HG02571 (cell line): ENCODE measurements around the gene CPA1.
"Not testable (repeated sequence)": the region's sequence is repeated elsewhere in the genome, so short reads cannot be mapped to it uniquely, and the experiment has no call there.

Experiments
- ATAC-seq: cut with Tn5 transposase; IDR thresholded peaks from one replicate; pipeline ENCODE4 v1.9.1; 2021; ENCODE audit warnings: mild to moderate bottlenecking, moderate library complexity; ENCODE audit not compliant: unreplicated experiment

Gene CPA1

GRCh38 chr7:130371046-130371445 is 9.2 kb upstream of the CPA1 start:
- ATAC-seq: no peak

GRCh38 chr7:130372402-130373165 is 7.7 kb upstream of the CPA1 start:
- ATAC-seq: no peak

- no peak for ATAC-seq
Measured at GRCh38 chr7:130374507-130374906, 5.8 kb upstream of the CPA1 start.

GRCh38 chr7:130376461-130376860 is 3.8 kb upstream of the CPA1 start:
- ATAC-seq: not testable (repeated sequence)

- no peak for ATAC-seq
Measured at GRCh38 chr7:130377178-130377577, 3.1 kb upstream of the CPA1 start.

- ATAC-seq: no peak
Measured at GRCh38 chr7:130379019-130379418, 1.3 kb upstream of the CPA1 start.

GRCh38 chr7:130379532-130379920 is 768 bp upstream of the CPA1 start:
- ATAC-seq: no peak

- no peak for ATAC-seq
Measured at GRCh38 chr7:130380861-130381455, 664 bp downstream of the CPA1 start.

GRCh38 chr7:130381468-130382312 is 1.4 kb downstream of the CPA1 start:
- ATAC-seq: no peak

GRCh38 chr7:130383187-130383980 is 3.1 kb downstream of the CPA1 start:
- no peak for ATAC-seq

GRCh38 chr7:130384371-130384801 is 4.1 kb downstream of the CPA1 start:
- ATAC-seq: no peak

- ATAC-seq: no peak
Measured at GRCh38 chr7:130384841-130385599, 4.7 kb downstream of the CPA1 start.

GRCh38 chr7:130385600-130386066 is 5.3 kb downstream of the CPA1 start:
- ATAC-seq: no peak

- ATAC-seq: no peak
Measured at GRCh38 chr7:130386876-130387275, 6.6 kb downstream of the CPA1 start.

- no peak for ATAC-seq
Measured at GRCh38 chr7:130387306-130387627, 7.0 kb downstream of the CPA1 start.

GRCh38 chr7:130387628-130388403 is 7.5 kb downstream of the CPA1 start:
- ATAC-seq: no peak

GRCh38 chr7:130388671-130389070 is 8.4 kb downstream of the CPA1 start:
- no peak for ATAC-seq

GRCh38 chr7:130390486-130390885 is 10.2 kb downstream of the CPA1 start:
- ATAC-seq: no peak

- ATAC-seq: no peak
Measured at GRCh38 chr7:130393101-130393561, 12.8 kb downstream of the CPA1 start.
